ENCODE measurements around the gene TNIK. TPM values are rescaled to one million over a fixed set of nuclear protein-coding genes. Genes with fewer than 3 reads are reported as not detected.
A peak's percentile ranks its signal among the peaks of the same experiment; 100 is the strongest.

Gene TNIK
- total and polyA plus RNA-seq, 2 experiments from 2014 or later = 7.4 to 13.8 TPM

DNA sequence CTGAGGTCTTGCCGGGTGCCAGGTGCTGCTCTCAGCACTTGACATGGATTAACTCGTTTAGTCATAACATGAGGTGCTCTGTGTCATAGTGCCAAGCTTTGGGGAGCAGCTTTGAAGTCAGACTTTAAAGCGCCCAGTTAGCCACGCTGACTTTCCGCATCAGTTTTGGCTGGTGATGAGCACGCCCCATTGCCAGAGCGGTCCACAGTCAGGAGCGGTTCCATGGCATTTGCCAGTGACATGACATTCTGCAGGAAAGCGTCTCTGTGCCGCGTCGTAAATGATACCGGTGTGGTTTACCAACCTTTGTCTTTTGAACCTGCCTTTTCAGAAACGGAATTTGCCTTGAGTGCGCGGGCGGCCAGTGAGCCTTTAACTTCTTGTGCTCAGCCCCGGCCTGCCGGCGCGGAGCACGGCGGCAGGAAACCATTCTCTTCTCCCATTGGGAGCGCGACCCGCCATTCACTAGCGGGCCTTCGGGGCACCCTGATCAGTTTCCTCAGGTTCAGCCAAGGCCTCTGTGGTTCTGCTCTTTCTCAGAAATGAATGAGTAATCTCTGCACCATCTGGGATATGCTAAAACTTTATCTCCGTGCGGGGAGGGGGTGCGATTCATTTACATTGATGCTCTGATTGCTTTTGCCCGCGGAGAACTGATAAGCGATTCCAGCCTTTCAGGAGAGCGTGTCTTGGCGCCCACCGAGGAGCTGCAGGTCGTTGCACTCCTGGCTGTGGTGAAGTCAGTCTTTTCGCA, 432.0 kb downstream of the TNIK start:
- H3K4me1 ChIP-seq (ENCODE audit: insufficient read depth) = no peaks in the 10 kb centered on the region
- no peaks in the 10 kb centered on the region for H3K9me2 ChIP-seq (replicated peaks; ENCODE audit: insufficient read depth)
- peak; percentile 59 for DNase-seq (ENCODE audit: low spot score)
- no peaks in the 10 kb centered on the region for H4K20me1 ChIP-seq (ENCODE audit: insufficient read depth, poor library complexity, severe bottlenecking)
- peak overlapping the region; percentile 39 for H3K27ac ChIP-seq
- 21% methylated on average over 39 of the region's 39 CpGs for WGBS (ENCODE audit: low lambda C conversion rate, missing lambda C conversion rate)
- H3K36me3 ChIP-seq (replicated peaks; ENCODE audit: insufficient read depth, low read depth) = no peaks in the 10 kb centered on the region
- no peaks in the 10 kb centered on the region for H3K79me2 ChIP-seq
- H3K9me3 ChIP-seq (ENCODE audit: low read depth) = no peaks in the 10 kb centered on the region
- TF ChIP-seq, protein P1, sequence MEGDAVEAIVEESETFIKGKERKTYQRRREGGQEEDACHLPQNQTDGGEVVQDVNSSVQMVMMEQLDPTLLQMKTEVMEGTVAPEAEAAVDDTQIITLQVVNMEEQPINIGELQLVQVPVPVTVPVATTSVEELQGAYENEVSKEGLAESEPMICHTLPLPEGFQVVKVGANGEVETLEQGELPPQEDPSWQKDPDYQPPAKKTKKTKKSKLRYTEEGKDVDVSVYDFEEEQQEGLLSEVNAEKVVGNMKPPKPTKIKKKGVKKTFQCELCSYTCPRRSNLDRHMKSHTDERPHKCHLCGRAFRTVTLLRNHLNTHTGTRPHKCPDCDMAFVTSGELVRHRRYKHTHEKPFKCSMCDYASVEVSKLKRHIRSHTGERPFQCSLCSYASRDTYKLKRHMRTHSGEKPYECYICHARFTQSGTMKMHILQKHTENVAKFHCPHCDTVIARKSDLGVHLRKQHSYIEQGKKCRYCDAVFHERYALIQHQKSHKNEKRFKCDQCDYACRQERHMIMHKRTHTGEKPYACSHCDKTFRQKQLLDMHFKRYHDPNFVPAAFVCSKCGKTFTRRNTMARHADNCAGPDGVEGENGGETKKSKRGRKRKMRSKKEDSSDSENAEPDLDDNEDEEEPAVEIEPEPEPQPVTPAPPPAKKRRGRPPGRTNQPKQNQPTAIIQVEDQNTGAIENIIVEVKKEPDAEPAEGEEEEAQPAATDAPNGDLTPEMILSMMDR (IDR thresholded peaks at IDR 0.05; ENCODE audit: poor library complexity) = no peak
- TF ChIP-seq EZH2phosphoT487 (IDR thresholded peaks at IDR 0.05; ENCODE audit: low read depth, severe bottlenecking, unreplicated experiment) (no peak), EZH2 (IDR thresholded peaks at IDR 0.05; ENCODE audit: borderline replicate concordance) (no peak)
- no peak overlapping the region for H3K4me3 ChIP-seq
- no peaks in the 10 kb centered on the region for H3K27me3 ChIP-seq
- H2AFZ ChIP-seq = peak overlapping the region; percentile 45
- H3K4me2 ChIP-seq = peak overlapping the region; percentile 75

DNA sequence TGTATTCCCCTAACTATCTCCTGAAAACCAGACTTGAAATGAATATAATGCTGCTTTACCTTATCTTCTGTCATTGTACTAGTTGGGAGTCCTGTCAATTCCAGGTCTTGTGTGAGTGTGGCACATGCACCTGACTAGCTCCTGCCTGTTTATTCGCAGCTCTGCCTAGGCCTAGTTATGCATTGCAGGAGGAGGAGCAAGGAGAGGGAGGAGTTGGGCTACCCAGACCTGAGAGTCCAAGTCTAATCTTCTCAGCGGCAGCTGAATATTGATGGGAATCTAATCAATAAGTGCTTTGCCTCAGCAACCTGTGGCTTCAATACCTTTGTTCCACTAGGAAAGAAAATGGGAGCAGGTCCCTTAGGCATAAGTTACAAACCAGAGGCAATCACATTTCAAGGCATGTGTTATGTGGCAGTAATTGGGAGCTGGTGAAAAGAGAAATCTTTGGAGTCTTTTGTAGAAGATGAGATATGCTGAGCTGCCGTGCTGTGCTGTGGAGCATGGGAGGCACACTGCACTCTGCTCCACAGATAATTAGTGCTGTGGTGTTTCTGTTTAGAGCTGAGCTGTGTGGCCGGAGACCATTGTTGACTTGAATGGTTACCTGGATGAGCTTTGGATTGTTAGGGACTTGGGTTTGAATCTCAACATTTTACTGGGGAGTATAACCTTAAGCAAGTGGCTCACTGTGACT, 433.5 kb downstream of the TNIK start, which contains the start of gene SLC2A2:
TSS of gene SLC2A2 (minus strand) at position 124 of the 697 bp plus-strand sequence. CDS start at position 74, 50 bp downstream.
- DNase-seq (ENCODE audit: low spot score) = peak; percentile 58
- H3K4me3 ChIP-seq = no peak within 1 kb of the TSS
- no peak for TF ChIP-seq EZH2 (IDR thresholded peaks at IDR 0.05; ENCODE audit: borderline replicate concordance)
- TF ChIP-seq, protein P1 (IDR thresholded peaks at IDR 0.05; ENCODE audit: poor library complexity) = no peak
- TF ChIP-seq EZH2phosphoT487 (IDR thresholded peaks at IDR 0.05; ENCODE audit: low read depth, severe bottlenecking, unreplicated experiment) = no peak
- H3K27me3 ChIP-seq = no peaks in the 10 kb centered on the region
- 78% methylated on average over 4 of the region's 4 CpGs for WGBS (ENCODE audit: low lambda C conversion rate, missing lambda C conversion rate)
- no peaks in the 10 kb centered on the region for H3K79me2 ChIP-seq
- H3K36me3 ChIP-seq (replicated peaks; ENCODE audit: insufficient read depth, low read depth) = no peaks in the 10 kb centered on the region
- no peaks in the 10 kb centered on the region for H3K4me1 ChIP-seq (ENCODE audit: insufficient read depth)
- peak within 1 kb of the TSS; percentile 39 for H3K27ac ChIP-seq
- H2AFZ ChIP-seq = no peak within 1 kb of the TSS
- no peaks in the 10 kb centered on the region for H3K9me3 ChIP-seq (ENCODE audit: low read depth)
- peak within 1 kb of the TSS; percentile 75 for H3K4me2 ChIP-seq
- H3K9me2 ChIP-seq (replicated peaks; ENCODE audit: insufficient read depth) = no peaks in the 10 kb centered on the region
- no peaks in the 10 kb centered on the region for H4K20me1 ChIP-seq (ENCODE audit: insufficient read depth, poor library complexity, severe bottlenecking)

DNA sequence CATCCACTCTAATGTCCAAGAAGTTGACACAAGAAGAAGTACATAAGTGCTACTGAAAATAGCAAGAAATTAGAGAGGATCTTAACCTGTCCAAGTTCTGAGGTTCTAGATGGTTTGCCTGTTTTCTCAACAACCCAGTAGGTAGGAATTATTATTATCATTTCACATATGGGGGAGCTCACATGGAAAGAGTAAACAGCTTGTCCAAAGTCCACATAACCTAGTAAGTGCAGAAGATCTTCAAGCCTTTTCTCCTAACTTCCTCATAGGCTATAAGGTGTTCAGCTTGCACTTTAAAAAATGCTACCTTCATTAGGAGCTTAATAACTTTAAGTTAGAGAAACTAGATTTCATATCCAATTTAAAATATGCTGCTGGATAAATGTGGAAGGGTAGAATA, 436.6 kb downstream of the TNIK start:
- Histone ChIP-seq H3K36me3 (replicated peaks; ENCODE audit: insufficient read depth, low read depth) (no peaks in the 10 kb centered on the region), H3K4me1 (ENCODE audit: insufficient read depth) (no peaks in the 10 kb centered on the region), H3K27ac (peak overlapping the region; percentile 25), H3K9me3 (ENCODE audit: low read depth) (no peaks in the 10 kb centered on the region), H3K4me2 (peak overlapping the region; percentile 38), H3K79me2 (no peaks in the 10 kb centered on the region), H3K9me2 (replicated peaks; ENCODE audit: insufficient read depth) (no peaks in the 10 kb centered on the region), H3K27me3 (no peaks in the 10 kb centered on the region), H2AFZ (no peak overlapping the region), H3K4me3 (no peak overlapping the region), H4K20me1 (ENCODE audit: insufficient read depth, poor library complexity, severe bottlenecking) (no peaks in the 10 kb centered on the region)
- no peak for DNase-seq (ENCODE audit: low spot score)
- TF ChIP-seq EZH2 (IDR thresholded peaks at IDR 0.05; ENCODE audit: borderline replicate concordance) (no peak), EZH2phosphoT487 (IDR thresholded peaks at IDR 0.05; ENCODE audit: low read depth, severe bottlenecking, unreplicated experiment) (no peak)
- TF ChIP-seq, protein P1 (IDR thresholded peaks at IDR 0.05; ENCODE audit: poor library complexity) = no peak

All from hepatocyte (in vitro differentiated cells).